Right cardiac atrium (tissue), 5 donors: ENCODE measurements around the gene ACER3. TPM values are rescaled to one million over a fixed set of nuclear protein-coding genes. Genes with fewer than 3 reads are reported as not detected.

ENCODE experiments used
- ATAC-seq, 2 donors: fragments of 200-7000 bp; cut with Tn5 transposase; one replicate each; pipeline versions ENCODE4 v1.8.0 to v1.9.1; 2020; ENCODE audit warnings: moderate library complexity in 2 of 2, mild to moderate bottlenecking in 1 of 2
- DNase-seq, 3 donors: peaks; one replicate each; pipeline ENCODE4 v3.0.0-alpha.2; 2020
- H3K27ac ChIP-seq: one replicate; pipeline ENCODE4 v1.5.1; 2013; ENCODE audit warnings: mild to moderate bottlenecking, low read length, control low read depth, moderate library complexity
- H3K27me3 ChIP-seq: one replicate; pipeline ENCODE4 v1.6.1; 2013; ENCODE audit not compliant: control insufficient read depth, insufficient read depth
- H3K4me1 ChIP-seq: one replicate; pipeline ENCODE4 v1.6.1; 2013; ENCODE audit warnings: low read length; ENCODE audit not compliant: control insufficient read depth, insufficient read depth
- H3K4me3 ChIP-seq: one replicate; pipeline ENCODE4 v1.5.1; 2013; ENCODE audit warnings: low read length, control low read depth
- H3K9me3 ChIP-seq: one replicate; pipeline ENCODE4 v1.6.1; 2013; ENCODE audit warnings: low read length; ENCODE audit not compliant: control insufficient read depth
- WGBS: extraction: QIAGEN DNeasy Blood & Tissue Kit; methylation state at CpG from one replicate; pipeline ENCODE4 v1.1.7; 2013; 5-methylcytosine and 5-hydroxymethylcytosine counted together
- intact Hi-C, 4 donors: fragments of 100-400 bp; cut with DNase I; formaldehyde crosslinking; loops; one replicate each; pipeline versions ENCODE4 v1.11.0 to v1.14.0; 2022 to 2023
- polyA plus RNA-seq: library from polyadenylated mRNA; stranded (reverse); fragments of 200-250 nt; gene quantifications from one replicate; pipeline ENCODE4 v1.2.3, GENCODE V29; 2013
- total RNA-seq, 4 donors: library from RNA; stranded (reverse); fragmentation: NEBNext Ultra II Directional; extraction: Animal tissue kit (Norgen Biotek cat#: 25700); gene quantifications; one replicate each; pipeline ENCODE4 v1.2.1, GENCODE V29; 2021
- donor health status: healthy with polysubstance abuse.
- donor health status: DM: no; HTN: yes; CAD: no.
- donor health status: DM: no; HTN: no; CAD: no.
- donor health status: DM: no; HTN: yes; CAD: no; lungs with severe emphysema.
- donor health status: DM: yes; HTN: yes; CAD: no.

ACER3 gene
- total and polyA plus RNA-seq, 5 donors, result 4.1 to 16.1 (median 12.1) TPM

- H3K27ac ChIP-seq, result no peak overlapping the region
- H3K4me1 ChIP-seq, result peaks cover 4% of the 10 kb centered on the region
- 81% methylated on average over 7 of the region's 7 CpGs for WGBS
- DNase-seq (peak in 1 of 3 donors; percentile 45), ATAC-seq (no peak)
- intact Hi-C loops, result no loop called here
- no peaks in the 10 kb centered on the region for H3K27me3 ChIP-seq
- no peak overlapping the region for H3K4me3 ChIP-seq
- H3K9me3 ChIP-seq, result no peaks in the 10 kb centered on the region
Observed at GRCh38 chr11:77071077-77071476, 210.4 kb downstream of the ACER3 start.

GRCh38 chr11:77071671-77072605 is 211.2 kb downstream of the ACER3 start:
- no peaks in the 10 kb centered on the region for H3K9me3 ChIP-seq
- intact Hi-C loops, result no loop called here
- H3K4me3 ChIP-seq, result no peak overlapping the region
- ATAC-seq (no peak), DNase-seq (peak in 1 of 3 donors; percentile 54)
- H3K4me1 ChIP-seq, result peaks cover 4% of the 10 kb centered on the region
- no peaks in the 10 kb centered on the region for H3K27me3 ChIP-seq
- WGBS, result 77% methylated on average over 15 of the region's 15 CpGs
- peak overlapping the region; percentile 26 for H3K27ac ChIP-seq

- Histone ChIP-seq H3K27me3 (no peaks in the 10 kb centered on the region), H3K4me1 (peaks cover 4% of the 10 kb centered on the region), H3K4me3 (no peak overlapping the region), H3K9me3 (no peaks in the 10 kb centered on the region), H3K27ac (peak overlapping the region; percentile 73)
- no peak for ATAC-seq
- intact Hi-C loops, result no loop called here
- peak in 1 of 3 donors; percentile 69 for DNase-seq
- WGBS, result 57% methylated on average over 8 of the region's 8 CpGs
Observed at GRCh38 chr11:77072851-77073327, 212.2 kb downstream of the ACER3 start.

- 45% methylated on average over 11 of the region's 11 CpGs for WGBS
Observed at GRCh38 chr11:77073328-77074001, 212.7 kb downstream of the ACER3 start.

GRCh38 chr11:77074205-77074604 is 213.5 kb downstream of the ACER3 start:
- peak in 1 of 3 donors; percentile 55 for DNase-seq
- intact Hi-C loops, result no loop called here
- Histone ChIP-seq H3K27ac (peak overlapping the region; percentile 73), H3K4me3 (no peak overlapping the region), H3K9me3 (no peaks in the 10 kb centered on the region), H3K4me1 (peaks cover 4% of the 10 kb centered on the region), H3K27me3 (no peaks in the 10 kb centered on the region)
- no peak for ATAC-seq
- WGBS, result 89% methylated on average over 5 of the region's 5 CpGs

More at GRCh38 chr11:77073328-77074001, 212.7 kb downstream of the ACER3 start:
- Histone ChIP-seq H3K4me3 (no peak overlapping the region), H3K27ac (peak overlapping the region; percentile 73), H3K9me3 (no peaks in the 10 kb centered on the region), H3K4me1 (peaks cover 4% of the 10 kb centered on the region), H3K27me3 (no peaks in the 10 kb centered on the region)
- intact Hi-C loops, result no loop called here
- ATAC-seq (peak; percentile 96 to 97), DNase-seq (peak; percentile 92 to 95 (median 94))

- Histone ChIP-seq H3K27ac (peak overlapping the region; percentile 73), H3K4me1 (peaks cover 4% of the 10 kb centered on the region), H3K4me3 (no peak overlapping the region), H3K27me3 (no peaks in the 10 kb centered on the region), H3K9me3 (no peaks in the 10 kb centered on the region)
- intact Hi-C loops, result no loop called here
- 89% methylated on average over 15 of the region's 15 CpGs for WGBS
- ATAC-seq (no peak), DNase-seq (peak in 1 of 3 donors; percentile 48)
Observed at GRCh38 chr11:77074626-77075221, 214.0 kb downstream of the ACER3 start.

GRCh38 chr11:77075425-77075905 is 214.7 kb downstream of the ACER3 start:
- no peak overlapping the region for H3K4me3 ChIP-seq
- no peak overlapping the region for H3K27ac ChIP-seq
- DNase-seq (peak in 1 of 3 donors; percentile 30), ATAC-seq (no peak)
- WGBS, result 93% methylated on average over 5 of the region's 5 CpGs
- H3K27me3 ChIP-seq, result no peaks in the 10 kb centered on the region
- H3K4me1 ChIP-seq, result peaks cover 4% of the 10 kb centered on the region
- intact Hi-C loops, result no loop called here
- H3K9me3 ChIP-seq, result no peaks in the 10 kb centered on the region

Other genes starting within 250 kb of the ACER3 start
- gene LRRC32, start 190.2 kb upstream of the ACER3 start, total RNA-seq, result 10 to 100 TPM; 27.7 to 49.9 (median 44.9) TPM
- 72.1 TPM for gene LRRC32, start 190.2 kb upstream of the ACER3 start, polyA plus RNA-seq
- gene TSKU, start 77.6 kb upstream of the ACER3 start, total RNA-seq, result 10 to 100 TPM; 10.6 to 26.8 (median 15.3) TPM
- gene TSKU, start 77.6 kb upstream of the ACER3 start, polyA plus RNA-seq, result 14.1 TPM
- gene B3GNT6, start 173.5 kb downstream of the ACER3 start, total RNA-seq, result not detected
- gene B3GNT6, start 173.5 kb downstream of the ACER3 start, polyA plus RNA-seq, result not detected
- gene CAPN5, start 206.1 kb downstream of the ACER3 start, total RNA-seq, result 1 to 10 TPM; 4.6 to 6.9 (median 5.5) TPM
- gene CAPN5, start 206.1 kb downstream of the ACER3 start, polyA plus RNA-seq, result 2.9 TPM
- not detected for gene OMP, start 241.9 kb downstream of the ACER3 start, total RNA-seq
- gene OMP, start 241.9 kb downstream of the ACER3 start, polyA plus RNA-seq, result not detected